ENCODE measurements around the gene CEP128. TPM values are rescaled to one million over a fixed set of nuclear protein-coding genes. Genes with fewer than 3 reads are reported as not detected.

CEP128 gene
- total RNA-seq, 1 experiment from 2014 or later = 16.4 TPM

GRCh38 chr14:80973931-80974641 is 32.5 kb upstream of the CEP128 start:
- H4K20me1 ChIP-seq (ENCODE audit: insufficient read depth) = no peaks in the 10 kb centered on the region
- CTCF ChIA-PET = interaction anchor here (1.2 to 4.5 kb wide), 2 partner anchors 13 to 196 kb away, joined by 4 to 16 read pairs; no protein-coding TSS in a partner anchor
- BruUV-seq (replicated peaks) = no TSS peak

GRCh38 chr14:80965037-80965436 is 23.5 kb upstream of the CEP128 start:
- Histone ChIP-seq H3K4me3 (replicated peaks in 1 of 2; ENCODE audit: low read depth in 1 of 2, low read length in 2 of 2) (no peak overlapping the region), H3K9me2 (ENCODE audit: insufficient read depth) (no peaks in the 10 kb centered on the region), H4K20me1 (ENCODE audit: insufficient read depth) (no peaks in the 10 kb centered on the region), H3K4me2 (ENCODE audit: low read length) (no peak overlapping the region), H3K36me3 (ENCODE audit: control insufficient read depth in 1 of 2, insufficient read depth in 2 of 2, low read length in 2 of 2) (no peaks in the 10 kb centered on the region), H3K27ac (ENCODE audit: low read depth, low read length) (no peak overlapping the region), H3K79me2 (ENCODE audit: insufficient read depth, low read length) (no peaks in the 10 kb centered on the region), H3K9ac (ENCODE audit: low read length) (no peak overlapping the region), H3K9me3 (ENCODE audit: control insufficient read depth in 1 of 2, insufficient read depth in 1 of 2, low read depth in 1 of 2, low read length in 2 of 2) (no peaks in the 10 kb centered on the region), H3K27me3 (ENCODE audit: insufficient read depth, low read length) (no peaks in the 10 kb centered on the region), H2AFZ (ENCODE audit: low read depth, low read length, poor library complexity, severe bottlenecking) (no peak overlapping the region), H3K4me1 (ENCODE audit: control insufficient read depth in 1 of 2, insufficient read depth in 2 of 2, low read length in 2 of 2) (no peaks in the 10 kb centered on the region)
- no peak for ATAC-seq
- RAD21 ChIA-PET (ENCODE audit: low non-redundant PET in 1 of 2, low total read pairs in 2 of 2, uncharacterized antibody in 2 of 2, unreplicated experiment in 2 of 2) = no interaction called here
- no peak for DNase-seq (ENCODE audit: low read depth, low spot score)
- POLR2A ChIA-PET = no interaction called here
- no TSS peak for BruUV-seq (replicated peaks)
- CTCF ChIA-PET = interaction anchor here (1.1 kb wide), 1 partner anchor 10 kb away, joined by 3 read pairs; the partner anchor contains the start of gene TSHR
- no peak for TF ChIP-seq ZBTB33 (IDR thresholded peaks at IDR 0.05; ENCODE audit: extremely low read depth, insufficient replicate concordance, low read length)
- TF ChIP-seq CEBPB (IDR thresholded peaks at IDR 0.05; ENCODE audit: low read depth) = no peak
- no peak for TF ChIP-seq POLR2AphosphoS5 (IDR thresholded peaks at IDR 0.05; ENCODE audit: low read depth, low read length)
- no peak for TF ChIP-seq RAD21 (IDR thresholded peaks at IDR 0.05; ENCODE audit: low read depth)
- no peak for TF ChIP-seq SIN3A (IDR thresholded peaks at IDR 0.05; ENCODE audit: low read depth)
- no peak for TF ChIP-seq POLR2A (IDR thresholded peaks at IDR 0.05; ENCODE audit: borderline replicate concordance, extremely low read depth, insufficient read depth, insufficient read length)
- TF ChIP-seq EGR1 (IDR thresholded peaks at IDR 0.05; ENCODE audit: low read depth) = no peak
- no peak for TF ChIP-seq ATF3 (IDR thresholded peaks at IDR 0.05)
- no peak for TF ChIP-seq JUND (IDR thresholded peaks at IDR 0.05)
- no peak for TF ChIP-seq ZNF274 (IDR thresholded peaks at IDR 0.05; ENCODE audit: low read depth, low read length)
- no peak for TF ChIP-seq EZH2 (IDR thresholded peaks at IDR 0.05)
- no peak for TF ChIP-seq ZFX (IDR thresholded peaks at IDR 0.05)
- intact Hi-C loops (cut with micrococcal nuclease) = no loop called here

More at GRCh38 chr14:80973931-80974641, 32.5 kb upstream of the CEP128 start:
- Histone ChIP-seq H2AFZ (ENCODE audit: low read depth, low read length, poor library complexity, severe bottlenecking) (no peak overlapping the region), H3K4me3 (replicated peaks in 1 of 2; ENCODE audit: low read depth in 1 of 2, low read length in 2 of 2) (no peak overlapping the region), H3K9me3 (ENCODE audit: control insufficient read depth in 1 of 2, insufficient read depth in 1 of 2, low read depth in 1 of 2, low read length in 2 of 2) (no peaks in the 10 kb centered on the region), H3K4me1 (ENCODE audit: control insufficient read depth in 1 of 2, insufficient read depth in 2 of 2, low read length in 2 of 2) (no peaks in the 10 kb centered on the region), H3K36me3 (ENCODE audit: control insufficient read depth in 1 of 2, insufficient read depth in 2 of 2, low read length in 2 of 2) (no peaks in the 10 kb centered on the region), H3K27me3 (ENCODE audit: insufficient read depth, low read length) (peaks cover 14% of the 10 kb centered on the region; the same call in 1 of the 2 replicates), H3K9me2 (ENCODE audit: insufficient read depth) (no peaks in the 10 kb centered on the region), H3K4me2 (ENCODE audit: low read length) (no peak overlapping the region), H3K79me2 (ENCODE audit: insufficient read depth, low read length) (no peaks in the 10 kb centered on the region), H3K9ac (ENCODE audit: low read length) (no peak overlapping the region), H3K27ac (ENCODE audit: low read depth, low read length) (no peak overlapping the region)
- intact Hi-C loops (cut with micrococcal nuclease) = no loop called here
- TF ChIP-seq EZH2 (IDR thresholded peaks at IDR 0.05) (no peak), ZBTB33 (IDR thresholded peaks at IDR 0.05; ENCODE audit: extremely low read depth, insufficient replicate concordance, low read length) (no peak), POLR2AphosphoS5 (IDR thresholded peaks at IDR 0.05; ENCODE audit: low read depth, low read length) (no peak), POLR2A (IDR thresholded peaks at IDR 0.05; ENCODE audit: borderline replicate concordance, extremely low read depth, insufficient read depth, insufficient read length) (no peak)
- DNase-seq (ENCODE audit: low read depth, low spot score) (no peak), ATAC-seq (no peak)
- RAD21 ChIA-PET (ENCODE audit: low non-redundant PET in 1 of 2, low total read pairs in 2 of 2, uncharacterized antibody in 2 of 2, unreplicated experiment in 2 of 2) = no interaction called here
- POLR2A ChIA-PET = no interaction called here

Data from HCT116 (cell line).